GM21360 (cell line): ENCODE results near the gene SIVA1.
"Not testable (repeated sequence)": the region's sequence is repeated elsewhere in the genome, so short reads cannot be mapped to it uniquely, and the experiment has no call there.

Experiments used
- ATAC-seq: cut with Tn5 transposase; IDR thresholded peaks from one replicate; pipeline ENCODE4 v1.9.1; 2021; ENCODE audit warnings: mild to moderate bottlenecking, moderate library complexity; ENCODE audit not compliant: unreplicated experiment

SIVA1 gene

GRCh38 chr14:104750056-104750752 lies 2.7 kb upstream of the SIVA1 start:
- ATAC-seq, result no peak

GRCh38 chr14:104750753-104751057 lies 2.2 kb upstream of the SIVA1 start:
- ATAC-seq, result not testable (repeated sequence)

GRCh38 chr14:104751539-104752422 lies 1.2 kb upstream of the SIVA1 start:
- no peak for ATAC-seq

GRCh38 chr14:104752423-104752734 lies 568 bp upstream of the SIVA1 start:
- no peak for ATAC-seq

GRCh38 chr14:104753528-104754212 lies 723 bp downstream of the SIVA1 start:
- ATAC-seq, result no peak

GRCh38 chr14:104754213-104754851 lies 1.4 kb downstream of the SIVA1 start:
- no peak for ATAC-seq

- ATAC-seq, result no peak
These were observed 2.7 kb downstream of the SIVA1 start for GRCh38 chr14:104755621-104756020.

- ATAC-seq, result no peak
These were observed 3.7 kb downstream of the SIVA1 start for GRCh38 chr14:104756477-104757237.

- ATAC-seq, result no peak
These were observed 4.3 kb downstream of the SIVA1 start for GRCh38 chr14:104757238-104757585.

- ATAC-seq, result no peak
These were observed 4.9 kb downstream of the SIVA1 start for GRCh38 chr14:104757681-104758392.

- no peak for ATAC-seq
These were observed 6.3 kb downstream of the SIVA1 start for GRCh38 chr14:104758981-104759969.

- no peak for ATAC-seq
These were observed 12.6 kb downstream of the SIVA1 start for GRCh38 chr14:104765517-104765916.

GRCh38 chr14:104766256-104766862 lies 13.4 kb downstream of the SIVA1 start:
- ATAC-seq, result no peak

GRCh38 chr14:104766863-104767633 lies 14.1 kb downstream of the SIVA1 start:
- no peak for ATAC-seq

- no peak for ATAC-seq
These were observed 14.6 kb downstream of the SIVA1 start for GRCh38 chr14:104767634-104767918.

- peak; percentile 74 for ATAC-seq
These were observed 15.7 kb downstream of the SIVA1 start for GRCh38 chr14:104768437-104769323.
